HEK293T (cell line): ENCODE measurements around the gene FER.

Experiments used
- ARNT ChIP-seq: fragments of 450-650 bp; IDR thresholded peaks from 2 replicates; pipeline ENCODE4 v1.6.1; 2017; ENCODE audit warnings: mild to moderate bottlenecking
- BHLHE40 ChIP-seq: fragments of 450-650 bp; IDR thresholded peaks from 2 replicates; pipeline ENCODE4 v1.6.1; 2016; ENCODE audit warnings: mild to moderate bottlenecking, moderate library complexity, borderline replicate concordance
- ELF4 ChIP-seq: fragments of 450-650 bp; IDR thresholded peaks from 2 replicates; pipeline ENCODE4 v1.6.1; 2017; ENCODE audit warnings: antibody characterized with exemption
- FOXA1 ChIP-seq: fragments of 450-650 bp; IDR thresholded peaks from 2 replicates; pipeline ENCODE4 v1.6.1; 2016; ENCODE audit warnings: mild to moderate bottlenecking
- FOXK2 ChIP-seq: fragments of 450-650 bp; IDR thresholded peaks from 2 replicates; pipeline ENCODE4 v1.6.1; 2016; ENCODE audit warnings: mild to moderate bottlenecking
- HDGF ChIP-seq: fragments of 450-650 bp; IDR thresholded peaks from 2 replicates; pipeline ENCODE4 v1.6.1; 2017; ENCODE audit warnings: antibody characterized with exemption, borderline replicate concordance
- NFRKB ChIP-seq: fragments of 450-650 bp; IDR thresholded peaks from 2 replicates; pipeline ENCODE4 v1.6.1; 2016; ENCODE audit warnings: mild to moderate bottlenecking, moderate library complexity
- PKNOX1 ChIP-seq: fragments of 450-650 bp; IDR thresholded peaks from 2 replicates; pipeline ENCODE4 v1.6.1; 2016
- SP1 ChIP-seq: fragments of 450-650 bp; IDR thresholded peaks from 2 replicates; pipeline ENCODE4 v1.6.1; 2017
- SUZ12 ChIP-seq: fragments of 450-650 bp; IDR thresholded peaks from 2 replicates; pipeline ENCODE4 v1.6.1; 2016; ENCODE audit warnings: mild to moderate bottlenecking
- TARDBP ChIP-seq: fragments of 450-650 bp; IDR thresholded peaks from 2 replicates; pipeline ENCODE4 v1.6.1; 2016
- ZNF384 ChIP-seq: fragments of 450-650 bp; IDR thresholded peaks from 2 replicates; pipeline ENCODE4 v1.6.1; 2016

DNA sequence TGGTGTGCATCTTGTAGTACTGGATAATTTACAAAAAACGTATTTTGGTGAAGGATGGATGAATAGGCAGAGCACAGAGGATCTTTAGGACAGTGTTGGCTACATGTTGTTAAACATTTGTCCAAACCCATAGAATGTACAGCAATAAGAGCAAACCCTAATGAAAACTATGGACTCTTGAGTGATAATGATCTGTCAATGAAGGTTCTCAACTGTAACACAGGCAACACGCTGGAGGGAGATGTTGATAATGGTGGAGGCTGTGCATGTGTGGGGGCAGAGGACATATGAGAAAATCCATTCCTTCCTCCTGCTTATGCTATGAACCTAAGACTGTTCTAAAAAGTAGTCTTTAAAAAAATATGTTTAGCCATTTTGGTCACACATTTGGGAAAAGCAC lies 194.0 kb downstream of the FER start:
- TF ChIP-seq ARNT, result no peak
- no peak for TF ChIP-seq FOXA1
- TF ChIP-seq TARDBP, result no peak
- no peak for TF ChIP-seq NFRKB
- TF ChIP-seq ZNF384, result no peak
- TF ChIP-seq FOXK2, result no peak
- TF ChIP-seq SUZ12, result no peak
- TF ChIP-seq SP1, result no peak
- no peak for TF ChIP-seq BHLHE40
- TF ChIP-seq HDGF, result no peak
- no peak for TF ChIP-seq ELF4
- no peak for TF ChIP-seq PKNOX1
